Stimulated activated CD8-positive, alpha-beta memory T cell treated with anti-CD3 and anti-CD28 coated beads, Interleukin-15, amount 100 ng/mL, for 1 hour (primary cell): ENCODE results near the gene MAPKAPK2.
A peak's percentile ranks its signal among the peaks of the same experiment; 100 is the strongest.
"Not testable (repeated sequence)": the region's sequence is repeated elsewhere in the genome, so short reads cannot be mapped to it uniquely, and the experiment has no call there.

ENCODE experiments used
- DNase-seq: peaks from one replicate; pipeline ENCODE4 v3.0.0-alpha.2; 2020; ENCODE audit warnings: low read depth

Gene MAPKAPK2

DNA sequence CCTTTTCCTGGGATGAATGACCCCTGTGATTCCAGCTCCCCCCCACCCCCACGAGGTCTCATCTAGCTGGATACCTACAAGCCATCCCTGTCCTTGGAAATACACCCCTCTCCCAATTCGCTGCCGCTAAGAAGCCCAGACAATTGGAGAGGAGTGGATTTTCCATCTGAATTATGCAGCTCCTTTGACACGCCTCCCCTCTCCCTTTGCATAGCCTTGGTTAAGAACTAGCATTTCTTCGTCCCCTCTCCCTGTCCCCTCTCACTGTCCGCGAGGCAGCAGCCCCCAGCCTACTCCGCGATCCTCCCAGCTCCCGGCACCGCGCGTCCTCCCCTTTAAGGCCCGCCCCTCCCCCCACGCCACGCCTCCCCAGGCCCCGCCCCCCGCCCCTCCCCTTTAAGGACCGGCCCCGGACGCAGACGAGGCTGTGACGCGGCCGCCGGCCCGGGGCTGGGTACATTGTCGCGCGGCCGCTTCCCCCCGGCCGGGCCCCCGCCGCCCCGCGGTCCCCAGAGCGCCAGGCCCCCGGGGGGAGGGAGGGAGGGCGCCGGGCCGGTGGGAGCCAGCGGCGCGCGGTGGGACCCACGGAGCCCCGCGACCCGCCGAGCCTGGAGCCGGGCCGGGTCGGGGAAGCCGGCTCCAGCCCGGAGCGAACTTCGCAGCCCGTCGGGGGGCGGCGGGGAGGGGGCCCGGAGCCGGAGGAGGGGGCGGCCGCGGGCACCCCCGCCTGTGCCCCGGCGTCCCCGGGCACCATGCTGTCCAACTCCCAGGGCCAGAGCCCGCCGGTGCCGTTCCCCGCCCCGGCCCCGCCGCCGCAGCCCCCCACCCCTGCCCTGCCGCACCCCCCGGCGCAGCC lies at the start of gene MAPKAPK2:
Gene MAPKAPK2, plus strand, starts transcription at position 428 of the 856 bp plus-strand sequence. Its CDS starts 325 bp downstream, at position 753.
- peak; percentile 55 for DNase-seq

DNA sequence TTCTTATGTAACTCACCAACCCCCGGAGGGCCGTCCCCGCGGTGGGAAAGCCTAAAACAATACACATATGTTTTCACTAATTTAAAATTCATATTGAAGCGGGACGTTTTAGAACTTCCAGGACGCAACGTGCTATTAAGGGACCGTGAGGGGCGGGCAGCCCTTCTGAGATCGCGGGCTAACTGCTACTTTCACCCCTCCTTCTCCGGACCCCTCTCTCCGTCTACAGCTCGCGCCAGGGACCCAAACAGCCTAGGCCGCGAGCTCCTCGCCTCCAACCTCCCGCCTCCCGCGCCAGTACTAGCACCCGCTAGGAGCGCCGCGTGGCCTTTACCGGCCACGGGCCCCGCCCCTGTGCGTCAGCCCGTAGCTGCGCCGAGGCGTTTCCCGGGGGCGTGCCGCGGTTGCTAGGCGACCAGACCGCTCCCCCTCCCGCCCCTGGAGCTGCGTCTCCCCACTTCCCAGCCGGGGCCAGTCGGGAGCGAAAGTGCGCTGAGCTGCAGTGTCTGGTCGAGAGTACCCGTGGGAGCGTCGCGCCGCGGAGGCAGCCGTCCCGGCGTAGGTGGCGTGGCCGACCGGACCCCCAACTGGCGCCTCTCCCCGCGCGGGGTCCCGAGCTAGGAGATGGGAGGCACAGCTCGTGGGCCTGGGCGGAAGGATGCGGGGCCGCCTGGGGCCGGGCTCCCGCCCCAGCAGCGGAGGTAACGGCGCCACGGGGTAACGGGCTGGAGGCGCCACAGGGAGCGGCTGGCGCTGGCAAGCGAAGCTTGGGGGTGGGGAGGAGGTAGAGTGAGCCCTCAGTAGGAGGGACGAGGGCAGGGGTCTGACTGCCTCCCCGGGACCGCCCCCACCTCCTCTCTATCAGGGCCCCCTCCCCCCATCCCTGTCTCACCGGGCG lies 49.4 kb upstream of the MAPKAPK2 start, which contains the start of gene DYRK3:
Gene DYRK3, plus strand, starts transcription at position 457 of the 898 bp plus-strand sequence. Its CDS starts 168 bp downstream, at position 625.
- peak; percentile 75 for DNase-seq

DNA sequence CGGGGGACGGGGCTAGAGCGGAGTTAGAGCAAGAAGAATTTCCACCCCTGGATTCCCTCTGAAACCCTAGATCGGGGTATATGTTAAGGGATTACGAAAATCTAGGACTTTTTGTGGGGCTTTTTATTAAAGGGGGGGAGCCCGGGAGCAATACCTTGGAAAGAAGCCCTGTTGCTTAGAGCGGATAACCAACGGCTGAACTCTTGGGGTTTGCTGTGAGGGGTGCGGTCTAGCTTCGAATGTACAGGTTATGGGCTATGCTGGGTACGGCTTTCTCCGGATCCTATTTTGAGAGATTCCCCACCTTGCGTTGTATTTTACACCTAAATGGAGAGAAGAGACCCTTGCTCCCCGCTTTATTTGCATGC lies 48.7 kb upstream of the MAPKAPK2 start:
- DNase-seq = no peak

DNA sequence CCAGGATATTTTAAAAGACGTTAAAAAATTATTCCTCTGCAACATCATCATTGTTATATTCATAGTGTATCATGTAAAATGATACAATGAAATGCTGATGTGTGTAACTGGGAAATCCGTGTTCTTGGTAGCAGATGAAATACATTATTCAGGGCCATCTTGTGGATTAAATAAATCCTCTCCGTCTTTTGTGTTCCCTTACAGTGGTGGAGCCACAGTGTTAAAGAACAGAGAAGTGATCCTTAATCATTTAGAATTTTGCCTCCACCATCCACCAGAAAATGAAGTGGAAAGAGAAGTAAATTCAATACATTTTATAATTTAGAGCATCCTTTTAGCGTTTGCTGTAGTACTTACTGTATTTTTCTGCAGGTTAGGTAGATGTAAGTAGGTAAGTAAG lies 48.0 kb upstream of the MAPKAPK2 start:
- no peak for DNase-seq

DNA sequence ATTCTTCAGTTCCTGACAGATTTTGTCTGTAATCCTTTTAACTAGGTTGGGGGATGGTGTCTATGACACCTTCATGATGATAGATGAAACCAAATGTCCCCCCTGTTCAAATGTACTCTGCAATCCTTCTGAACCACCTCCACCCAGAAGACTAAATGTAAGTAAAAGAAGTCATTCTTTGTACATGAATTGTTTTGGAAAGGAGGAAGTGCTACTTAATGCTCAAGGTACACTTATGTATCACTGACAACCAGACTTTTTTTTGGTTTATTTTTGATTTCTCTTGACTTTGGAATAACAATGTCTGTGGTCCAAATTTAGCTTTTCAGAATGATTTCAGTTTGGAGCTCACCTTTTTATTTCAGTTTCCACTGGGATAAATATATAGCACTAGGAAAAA lies 47.1 kb upstream of the MAPKAPK2 start:
- DNase-seq = no peak

DNA sequence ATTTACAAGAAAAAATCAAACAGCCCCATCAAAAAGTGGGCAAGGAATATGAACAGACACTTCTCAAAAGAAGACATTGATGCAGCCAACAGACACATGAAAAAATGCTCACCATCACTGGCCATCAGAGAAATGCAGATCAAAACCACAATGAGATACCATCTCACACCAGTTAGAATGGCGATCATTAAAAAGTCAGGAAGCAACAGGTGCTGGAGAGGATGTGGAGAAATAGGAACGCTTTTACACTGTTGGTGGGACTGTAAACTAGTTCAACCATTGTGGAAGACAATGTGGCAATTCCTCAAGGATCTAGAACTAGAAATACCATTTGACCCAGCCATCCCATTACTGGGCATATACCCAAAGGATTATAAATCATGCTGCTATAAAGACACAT lies 42.6 kb upstream of the MAPKAPK2 start:
- DNase-seq = not testable (repeated sequence)

DNA sequence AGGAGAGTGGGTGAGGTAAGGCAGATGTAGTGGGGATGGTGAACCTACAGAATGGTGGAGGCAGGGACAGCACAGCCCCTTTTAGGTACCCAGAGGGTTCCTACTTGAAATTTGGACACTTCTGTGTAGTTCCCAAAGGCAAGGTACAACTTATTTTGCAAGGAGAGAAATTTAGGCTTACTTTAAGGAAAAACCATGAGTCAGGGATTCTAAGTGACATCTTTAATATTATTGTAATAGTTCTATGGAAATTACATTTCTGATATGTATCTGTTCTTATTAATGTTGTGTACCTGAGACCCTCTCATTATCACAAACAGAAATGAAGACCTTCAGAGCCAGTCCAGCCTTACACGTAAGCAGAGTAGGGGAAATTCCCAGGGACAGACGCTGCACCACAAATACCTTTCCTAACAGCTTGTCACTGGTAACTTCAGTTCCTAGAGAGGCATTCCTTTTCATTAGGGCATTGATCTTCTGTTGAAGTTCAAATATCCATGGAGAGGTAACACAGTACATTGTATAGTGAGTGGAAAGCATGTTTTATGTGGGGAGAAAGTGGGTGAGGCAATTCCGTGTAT lies 41.5 kb upstream of the MAPKAPK2 start:
- DNase-seq = no peak

DNA sequence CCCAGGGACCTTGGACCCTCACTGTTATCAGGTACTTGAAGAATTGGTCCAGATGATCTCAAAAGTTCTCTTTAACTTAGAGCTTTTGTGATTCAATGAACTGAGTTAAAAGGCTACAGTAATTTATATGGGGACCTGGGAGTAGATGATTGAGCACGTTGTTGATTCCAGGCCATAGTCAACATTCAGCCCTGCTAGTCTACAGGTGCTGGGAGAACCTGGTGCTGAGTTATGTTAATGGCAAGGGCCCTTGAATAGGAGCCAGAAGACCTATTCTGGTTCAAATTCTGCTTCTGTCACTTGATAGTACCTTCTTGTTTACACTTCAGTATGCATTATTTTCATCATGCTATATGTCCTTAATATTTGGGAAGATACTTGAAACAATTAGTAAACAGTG lies 38.2 kb upstream of the MAPKAPK2 start:
- no peak for DNase-seq

DNA sequence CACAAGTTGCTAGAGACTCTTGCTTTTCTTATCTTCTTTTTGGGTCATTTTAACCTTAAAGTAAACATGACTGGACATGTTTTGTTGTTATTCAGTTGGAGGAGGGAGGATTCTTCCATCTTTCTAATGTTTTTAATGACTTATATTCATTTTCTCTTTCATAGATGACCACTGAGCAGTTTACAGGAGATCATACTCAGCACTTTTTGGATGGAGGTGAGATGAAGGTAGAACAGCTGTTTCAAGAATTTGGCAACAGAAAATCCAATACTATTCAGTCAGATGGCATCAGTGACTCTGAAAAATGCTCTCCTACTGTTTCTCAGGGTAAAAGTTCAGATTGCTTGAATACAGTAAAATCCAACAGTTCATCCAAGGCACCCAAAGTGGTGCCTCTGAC lies 37.5 kb upstream of the MAPKAPK2 start:
- no peak for DNase-seq

DNA sequence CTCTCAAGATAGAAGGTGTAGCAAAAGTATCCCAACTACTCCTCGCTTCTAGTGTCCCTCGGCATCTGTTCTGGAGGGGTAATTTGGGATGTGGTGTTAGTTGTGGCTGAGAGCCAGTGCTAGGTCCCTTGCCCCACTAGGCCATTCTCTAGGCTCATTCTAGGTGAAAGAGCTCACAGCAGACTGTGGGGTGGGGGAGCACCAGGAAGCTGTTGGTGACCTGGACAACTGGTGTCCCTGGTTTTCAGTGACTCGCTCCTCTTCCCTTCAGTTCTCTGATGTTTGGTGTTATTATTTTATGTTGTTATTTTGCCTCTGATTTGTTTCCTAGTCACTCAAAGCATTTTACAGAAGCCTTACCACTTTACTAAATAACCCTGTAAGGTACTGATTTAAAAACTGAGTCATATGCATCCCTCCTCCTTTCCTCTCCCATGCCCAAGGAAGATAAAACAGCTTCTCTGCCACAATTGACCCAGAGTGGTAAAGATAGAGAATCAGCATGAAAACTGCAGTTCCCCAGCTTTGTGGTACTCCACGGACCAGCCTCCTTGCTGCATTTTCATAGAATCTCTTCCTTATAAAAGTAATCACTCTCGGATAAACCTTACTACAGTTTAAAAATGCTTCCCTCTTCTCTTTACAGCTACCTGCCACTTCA lies 35.3 kb upstream of the MAPKAPK2 start:
- DNase-seq = no peak

DNA sequence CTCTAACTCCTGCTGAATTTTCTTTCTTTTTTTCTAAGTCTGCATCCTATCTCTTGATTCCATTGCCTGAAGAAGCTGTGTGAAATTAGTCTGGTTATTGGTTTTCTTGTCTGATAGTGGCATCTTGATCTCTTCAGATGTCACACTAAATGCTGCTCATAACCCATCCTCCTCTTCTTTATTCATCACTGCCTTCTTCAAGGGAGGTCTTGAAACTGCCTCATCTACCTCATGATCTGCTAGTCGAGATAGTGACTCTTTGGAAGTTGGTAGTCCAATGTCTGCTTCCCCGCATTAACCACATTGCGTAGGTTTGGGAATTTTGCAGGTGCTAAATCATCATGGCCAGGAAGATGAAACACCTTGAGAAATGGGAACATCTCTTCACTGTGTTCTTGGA lies 33.7 kb upstream of the MAPKAPK2 start:
- no peak for DNase-seq

DNA sequence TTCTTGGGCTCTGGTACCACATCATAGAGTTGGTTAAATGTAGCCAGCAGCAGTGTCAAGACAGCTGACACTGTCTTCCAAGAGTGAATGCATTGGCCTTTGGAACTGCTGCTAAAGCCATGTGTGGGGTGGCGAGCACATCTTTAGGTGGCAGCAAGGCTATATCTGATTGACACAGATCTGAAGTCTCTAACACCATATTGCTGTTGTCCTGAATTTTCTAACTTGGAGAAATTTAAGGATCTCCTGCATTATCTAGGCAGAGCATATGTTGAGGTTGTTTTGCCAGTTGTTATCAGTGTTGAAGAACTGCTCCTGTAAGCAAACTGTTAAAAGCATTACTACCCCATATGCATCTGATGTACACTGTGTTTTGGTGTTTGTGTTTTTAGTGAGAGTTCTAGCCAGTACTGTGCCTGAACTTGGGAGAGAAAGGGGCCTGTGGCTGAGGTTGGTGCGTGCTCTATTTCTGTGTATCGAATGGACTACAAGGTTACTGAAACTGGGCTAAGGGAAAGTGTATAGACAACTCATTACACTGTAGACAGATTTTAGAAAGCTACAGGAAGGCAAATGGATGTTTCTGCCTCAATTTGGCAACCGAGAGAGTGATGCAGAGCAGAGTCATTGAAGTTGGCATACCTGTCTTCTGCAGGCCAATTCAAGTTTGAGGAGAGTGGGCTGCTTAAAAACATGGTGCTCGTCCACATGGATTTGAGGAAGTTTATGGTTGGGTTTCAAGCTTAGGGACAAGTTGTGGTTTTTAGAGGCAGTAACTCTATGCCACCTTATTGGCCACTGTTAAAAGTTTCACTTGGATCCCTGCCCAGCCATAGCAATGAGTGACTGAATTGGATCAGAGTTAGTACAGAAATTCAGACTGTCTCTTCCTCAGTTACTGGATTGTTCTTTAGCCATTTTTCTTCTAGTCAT lies 32.5 kb upstream of the MAPKAPK2 start:
- DNase-seq = no peak

DNA sequence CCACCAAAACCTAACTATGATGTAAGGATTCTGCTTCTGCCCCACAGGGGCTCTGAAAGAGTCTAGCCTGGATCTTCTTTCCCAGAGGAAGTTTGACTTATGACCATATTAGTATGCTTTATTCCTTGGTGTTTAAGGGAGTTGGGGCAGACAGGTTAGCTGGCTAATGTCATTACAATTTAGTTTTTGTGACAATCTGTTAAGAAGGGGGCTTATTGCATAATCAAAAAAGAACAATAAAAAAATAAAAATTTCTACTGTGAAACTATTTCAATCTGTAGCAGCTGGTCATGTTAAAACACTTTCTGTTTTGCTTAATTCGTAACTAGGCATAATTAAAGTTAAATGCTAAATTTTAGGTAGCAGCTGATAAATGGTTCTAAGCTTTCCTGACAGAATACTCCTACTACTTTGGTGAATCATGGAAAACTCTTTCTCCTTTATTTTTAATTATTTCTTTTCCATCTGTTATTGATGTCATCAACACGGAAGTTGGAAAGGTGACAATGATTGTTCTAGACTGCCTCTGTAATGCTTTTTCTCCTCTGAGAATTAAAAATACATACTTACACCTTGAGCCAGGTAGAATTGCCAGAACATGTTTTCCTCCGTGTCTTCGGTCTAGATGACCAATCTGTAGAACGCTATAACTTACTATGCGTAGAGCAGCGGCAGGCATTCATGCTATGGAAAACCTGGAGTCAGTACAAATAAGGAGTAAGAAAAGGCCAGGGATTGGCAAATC lies 30.8 kb upstream of the MAPKAPK2 start:
- DNase-seq = no peak

DNA sequence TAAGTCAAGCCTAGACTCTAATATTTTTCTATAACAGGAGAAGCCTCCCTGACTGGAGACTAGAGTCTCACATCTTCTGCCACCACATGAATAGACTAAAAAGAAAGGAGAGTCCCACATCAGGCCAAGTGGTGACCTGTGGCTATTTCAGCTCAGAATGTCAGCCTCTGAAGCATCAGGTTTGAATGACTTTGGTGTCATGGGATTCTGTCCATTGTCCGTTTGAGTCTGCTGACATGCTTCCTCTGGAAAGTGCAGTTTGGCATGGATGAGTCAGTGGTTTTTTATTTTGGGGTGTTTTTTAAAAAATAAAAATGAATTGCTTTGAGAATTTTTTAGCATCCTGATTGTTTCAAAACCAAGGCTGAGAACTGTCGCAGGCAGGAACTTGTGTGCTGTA lies 29.9 kb upstream of the MAPKAPK2 start:
- no peak for DNase-seq

DNA sequence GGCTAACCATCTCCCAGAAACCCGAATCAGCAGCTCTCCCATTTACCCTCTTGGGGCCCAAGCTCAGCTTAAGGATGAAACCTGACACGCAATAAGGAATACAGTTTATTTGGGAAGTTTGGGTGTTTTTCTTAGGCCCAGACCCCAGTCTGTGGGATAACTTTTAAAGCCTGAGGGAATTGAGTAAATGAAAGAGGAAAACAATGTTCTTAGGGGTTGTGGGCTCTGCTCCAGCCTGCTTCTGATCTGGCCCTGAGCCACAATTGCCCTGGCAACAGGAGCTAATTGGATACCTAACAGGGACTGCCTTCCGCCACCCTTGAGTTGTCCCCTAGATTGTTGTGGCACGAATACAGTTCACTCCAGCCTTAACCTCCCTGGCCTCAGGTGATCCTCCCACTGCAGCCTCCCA lies 29.2 kb upstream of the MAPKAPK2 start:
- DNase-seq = no peak

DNA sequence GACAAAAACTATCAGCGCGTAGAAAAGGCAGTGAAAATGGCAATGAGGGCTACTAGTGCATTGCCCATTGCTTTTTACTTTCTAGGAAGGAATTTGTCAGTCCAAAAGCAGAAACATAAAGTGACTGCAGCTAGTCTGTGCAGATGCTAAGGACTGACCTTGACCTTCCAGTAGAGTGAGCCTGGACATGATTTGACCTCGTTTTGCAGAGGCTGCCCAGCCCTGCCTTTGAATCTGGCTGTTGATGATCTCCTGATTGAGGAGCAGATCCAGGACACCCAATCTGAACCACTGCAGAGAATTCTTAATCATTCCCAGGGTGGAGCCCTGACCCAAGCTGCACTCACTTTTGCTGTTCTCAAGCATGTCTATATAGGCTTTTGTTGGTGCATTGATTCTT lies 27.8 kb upstream of the MAPKAPK2 start:
- no peak for DNase-seq

DNA sequence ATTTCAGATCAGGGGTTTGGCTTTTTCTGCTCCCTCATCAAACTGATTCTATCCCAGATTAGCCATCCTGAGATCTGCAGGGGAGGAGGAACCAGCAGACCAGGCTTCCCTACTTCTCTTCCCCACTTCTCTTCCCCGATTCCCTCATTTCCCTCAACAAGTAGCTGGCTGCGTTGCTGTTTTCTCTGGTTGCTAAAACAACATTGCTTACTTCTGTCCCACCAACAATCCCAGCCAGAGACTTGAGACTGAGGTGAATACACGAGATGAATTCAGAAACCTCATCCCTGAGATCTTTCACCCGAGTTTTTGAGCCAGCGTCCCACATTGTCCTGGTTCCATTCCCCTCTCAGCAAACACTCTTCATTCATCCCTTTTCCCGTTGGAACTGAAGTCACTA lies 27.0 kb upstream of the MAPKAPK2 start:
- DNase-seq = no peak

DNA sequence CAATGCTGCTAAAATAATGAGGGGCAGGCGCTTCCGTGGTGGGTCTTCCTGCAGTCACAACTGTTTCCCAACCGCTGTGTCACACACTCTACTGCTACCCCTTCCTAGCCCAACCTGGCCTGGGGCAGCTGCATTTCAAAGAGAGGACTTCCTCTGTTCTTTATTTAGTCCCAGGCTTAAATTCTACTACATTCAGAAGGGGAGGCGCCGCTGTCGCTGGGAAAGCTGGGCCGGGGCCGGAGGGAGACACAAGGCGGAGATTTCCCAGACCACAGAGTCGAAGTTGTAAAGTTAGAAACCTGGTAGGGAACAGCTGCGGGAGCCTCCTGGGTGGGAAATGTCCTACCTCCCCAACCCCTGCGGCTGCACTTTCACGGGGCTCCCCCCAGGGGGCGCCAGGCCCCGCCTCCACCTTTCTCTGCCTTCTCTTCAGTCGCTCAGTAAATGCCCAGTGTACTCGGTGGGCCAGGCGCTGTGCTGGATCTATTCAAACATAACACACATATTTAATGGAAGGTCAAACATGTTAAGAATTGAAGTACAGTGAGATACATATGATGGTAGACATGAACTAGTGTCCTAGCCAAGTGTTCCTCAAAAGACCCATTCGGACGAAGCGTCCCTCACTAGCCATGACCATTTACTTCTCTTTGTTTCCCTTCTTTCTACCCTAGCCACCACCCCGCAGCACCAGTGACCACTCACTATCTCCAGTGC lies 26.3 kb upstream of the MAPKAPK2 start:
- DNase-seq = no peak

DNA sequence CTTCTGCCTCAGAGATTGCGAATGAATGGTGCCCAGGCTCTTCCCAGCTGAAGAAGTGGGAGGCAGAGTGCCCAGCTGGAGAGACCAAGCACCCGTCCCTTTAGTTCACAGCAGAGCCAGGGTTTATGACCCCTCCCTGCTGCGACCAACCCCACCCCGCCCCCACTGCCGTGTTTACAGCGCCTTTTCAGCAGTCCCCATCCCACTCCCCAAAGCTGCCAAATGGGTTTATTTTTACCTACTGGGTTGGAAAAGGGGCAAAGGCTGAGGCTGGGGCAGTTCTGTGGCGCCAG lies 25.8 kb upstream of the MAPKAPK2 start:
- DNase-seq = no peak

DNA sequence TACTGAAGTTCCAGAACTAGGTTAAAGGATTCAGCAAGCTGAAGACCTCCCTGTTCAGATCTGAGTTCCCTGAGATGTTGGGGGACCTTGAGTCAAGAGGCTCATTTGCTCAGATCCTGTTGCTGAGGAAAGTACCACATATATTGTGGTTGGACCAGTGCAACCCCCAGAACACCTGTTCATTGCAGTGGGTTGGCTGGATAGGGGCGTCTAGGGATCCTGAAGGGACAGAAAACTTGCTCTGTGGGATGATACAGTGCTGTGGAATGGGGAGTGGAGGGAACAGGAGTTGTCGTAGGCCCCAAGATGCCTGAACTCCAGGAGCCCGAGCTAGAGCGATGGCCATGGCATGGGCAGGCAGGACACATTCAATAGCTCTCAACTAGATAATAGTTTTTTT lies 24.6 kb upstream of the MAPKAPK2 start:
- no peak for DNase-seq
